ENCODE data around the gene MYO9A.

Gene MYO9A

DNA sequence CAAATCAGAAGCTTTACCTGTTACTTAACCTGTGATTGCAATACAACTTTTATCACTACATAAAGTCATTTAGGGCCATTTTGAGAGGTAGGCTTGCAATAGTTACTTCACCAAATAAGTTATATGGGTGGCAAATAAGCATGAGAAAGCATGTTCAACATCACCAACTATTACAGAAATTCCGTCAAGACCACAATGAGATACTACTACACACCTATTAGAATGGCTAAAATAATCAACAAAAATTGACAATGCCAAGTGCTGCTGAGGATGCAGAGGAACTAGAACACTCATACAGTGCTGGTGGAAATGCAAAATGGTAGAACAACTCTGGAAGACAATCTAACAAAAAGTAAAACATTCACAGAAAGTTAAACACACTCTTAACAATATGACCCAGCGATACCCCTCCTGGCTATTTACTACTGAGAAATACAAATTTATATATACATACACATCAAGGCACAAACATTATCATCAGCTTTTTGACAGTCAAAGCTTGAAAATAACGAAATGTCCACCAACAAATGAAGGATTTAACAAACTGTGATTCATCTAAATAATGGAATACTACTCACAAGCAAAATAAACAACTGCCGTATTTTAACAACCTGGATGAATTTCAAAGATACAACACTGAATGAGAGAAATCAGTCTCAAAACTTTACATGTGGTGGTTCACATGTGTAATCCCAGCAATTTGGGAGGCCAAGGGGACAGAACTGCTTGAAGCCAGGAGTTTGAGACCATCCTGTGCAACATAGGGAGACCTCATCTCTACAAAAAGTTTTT lies 82.9 kb downstream of the MYO9A start:
- TF ChIP-seq POLR2AphosphoS5 (IDR thresholded peaks at IDR 0.05; ENCODE audit: low read depth) (no peak), REST (IDR thresholded peaks at IDR 0.05; ENCODE audit: insufficient replicate concordance, low read depth) (no peak)
- Histone ChIP-seq H3K27me3 (ENCODE audit: insufficient read depth, poor library complexity, severe bottlenecking) (no peaks in the 10 kb centered on the region), H3K4me3 (replicated peaks; ENCODE audit: insufficient read depth, low read length) (no peak overlapping the region), H3K27ac (replicated peaks) (no peak overlapping the region)
- no peak for DNase-seq (ENCODE audit: low read depth in 1 of 2, low spot score in 1 of 2)

DNA sequence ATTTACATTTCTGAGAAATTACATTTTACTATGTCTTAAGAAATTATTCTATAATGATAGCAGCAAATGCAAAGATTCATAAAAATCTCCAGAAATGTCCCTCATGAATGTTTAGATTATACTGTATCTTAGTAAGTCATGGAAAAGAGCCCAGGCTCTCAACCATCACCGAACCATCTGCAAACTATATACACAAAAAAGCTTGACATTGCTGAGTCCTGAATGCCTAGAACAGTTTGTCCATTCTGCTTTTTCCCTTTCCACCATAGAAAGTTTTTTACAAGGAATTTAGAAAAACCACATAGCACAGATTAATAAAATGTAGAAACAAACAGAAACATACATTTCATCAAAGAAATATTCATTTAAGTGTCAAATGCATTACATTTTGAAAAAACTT lies 83.6 kb downstream of the MYO9A start:
- Histone ChIP-seq H3K27me3 (ENCODE audit: insufficient read depth, poor library complexity, severe bottlenecking) (no peaks in the 10 kb centered on the region), H3K4me3 (replicated peaks; ENCODE audit: insufficient read depth, low read length) (no peak overlapping the region), H3K27ac (replicated peaks) (no peak overlapping the region)
- no peak for DNase-seq (ENCODE audit: low read depth in 1 of 2, low spot score in 1 of 2)
- TF ChIP-seq POLR2AphosphoS5 (IDR thresholded peaks at IDR 0.05; ENCODE audit: low read depth) (no peak), GABPA (IDR thresholded peaks at IDR 0.05; ENCODE audit: low read depth) (no peak), SPI1 (IDR thresholded peaks at IDR 0.05; ENCODE audit: borderline replicate concordance, low read depth) (no peak), CTCF (IDR thresholded peaks at IDR 0.05; ENCODE audit: insufficient read depth, low read length) (no peak), REST (IDR thresholded peaks at IDR 0.05; ENCODE audit: insufficient replicate concordance, low read depth) (no peak)

DNA sequence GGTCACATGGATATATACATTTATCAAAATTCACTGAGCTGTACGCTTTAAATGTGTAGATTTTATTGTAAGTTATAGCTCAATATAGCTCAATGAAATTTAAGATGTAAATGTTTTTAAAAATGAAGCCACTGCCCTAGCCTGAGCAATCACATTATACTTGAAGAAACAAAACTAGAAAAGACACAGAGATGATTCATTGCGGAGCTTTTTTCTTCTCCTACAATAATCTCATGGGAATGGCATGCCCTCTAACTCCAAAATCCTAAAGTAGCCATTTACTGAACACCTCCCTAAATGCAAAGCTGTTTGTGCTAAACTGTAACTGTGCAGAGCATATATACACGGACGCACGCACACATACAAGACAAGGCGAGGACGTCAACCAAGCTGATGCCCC lies 84.2 kb downstream of the MYO9A start:
- H3K27me3 ChIP-seq (ENCODE audit: insufficient read depth, poor library complexity, severe bottlenecking), result no peaks in the 10 kb centered on the region
- no peak overlapping the region for H3K27ac ChIP-seq (replicated peaks)
- TF ChIP-seq CTCF (IDR thresholded peaks at IDR 0.05; ENCODE audit: insufficient read depth, low read length) (no peak), SPI1 (IDR thresholded peaks at IDR 0.05; ENCODE audit: borderline replicate concordance, low read depth) (no peak), POLR2AphosphoS5 (IDR thresholded peaks at IDR 0.05; ENCODE audit: low read depth) (no peak), GABPA (IDR thresholded peaks at IDR 0.05; ENCODE audit: low read depth) (no peak), REST (IDR thresholded peaks at IDR 0.05; ENCODE audit: insufficient replicate concordance, low read depth) (no peak)
- no peak for DNase-seq (ENCODE audit: low read depth in 1 of 2, low spot score in 1 of 2)
- H3K4me3 ChIP-seq (replicated peaks; ENCODE audit: insufficient read depth, low read length), result no peak overlapping the region
